ENCODE data around the gene SLC30A4.

Gene SLC30A4

DNA sequence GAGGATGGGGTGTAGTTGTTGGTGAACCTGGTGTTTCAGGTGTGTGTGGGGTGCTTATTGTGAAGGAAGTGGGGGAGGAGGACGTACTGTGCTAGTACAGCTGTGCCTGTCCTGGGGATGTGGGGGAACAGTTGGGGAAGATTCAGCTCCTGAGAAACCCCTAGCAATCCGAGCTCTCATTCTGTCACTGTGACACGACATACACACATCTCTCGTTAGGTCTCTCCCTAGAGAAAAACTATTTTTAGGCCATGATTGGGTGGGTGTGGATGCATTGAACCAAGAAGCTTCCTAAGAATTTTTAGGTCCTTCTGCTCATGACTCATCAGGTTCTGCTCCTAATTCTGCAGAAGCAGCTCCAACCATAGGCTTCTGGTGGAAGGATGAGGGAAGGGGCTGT, 54.3 kb downstream of the SLC30A4 start:
- no peak overlapping the region for H3K4me3 ChIP-seq (ENCODE audit: low read depth, low read length)
- TF ChIP-seq, protein P1, sequence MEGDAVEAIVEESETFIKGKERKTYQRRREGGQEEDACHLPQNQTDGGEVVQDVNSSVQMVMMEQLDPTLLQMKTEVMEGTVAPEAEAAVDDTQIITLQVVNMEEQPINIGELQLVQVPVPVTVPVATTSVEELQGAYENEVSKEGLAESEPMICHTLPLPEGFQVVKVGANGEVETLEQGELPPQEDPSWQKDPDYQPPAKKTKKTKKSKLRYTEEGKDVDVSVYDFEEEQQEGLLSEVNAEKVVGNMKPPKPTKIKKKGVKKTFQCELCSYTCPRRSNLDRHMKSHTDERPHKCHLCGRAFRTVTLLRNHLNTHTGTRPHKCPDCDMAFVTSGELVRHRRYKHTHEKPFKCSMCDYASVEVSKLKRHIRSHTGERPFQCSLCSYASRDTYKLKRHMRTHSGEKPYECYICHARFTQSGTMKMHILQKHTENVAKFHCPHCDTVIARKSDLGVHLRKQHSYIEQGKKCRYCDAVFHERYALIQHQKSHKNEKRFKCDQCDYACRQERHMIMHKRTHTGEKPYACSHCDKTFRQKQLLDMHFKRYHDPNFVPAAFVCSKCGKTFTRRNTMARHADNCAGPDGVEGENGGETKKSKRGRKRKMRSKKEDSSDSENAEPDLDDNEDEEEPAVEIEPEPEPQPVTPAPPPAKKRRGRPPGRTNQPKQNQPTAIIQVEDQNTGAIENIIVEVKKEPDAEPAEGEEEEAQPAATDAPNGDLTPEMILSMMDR (IDR thresholded peaks at IDR 0.05; ENCODE audit: low read depth, low read length) = no peak

DNA sequence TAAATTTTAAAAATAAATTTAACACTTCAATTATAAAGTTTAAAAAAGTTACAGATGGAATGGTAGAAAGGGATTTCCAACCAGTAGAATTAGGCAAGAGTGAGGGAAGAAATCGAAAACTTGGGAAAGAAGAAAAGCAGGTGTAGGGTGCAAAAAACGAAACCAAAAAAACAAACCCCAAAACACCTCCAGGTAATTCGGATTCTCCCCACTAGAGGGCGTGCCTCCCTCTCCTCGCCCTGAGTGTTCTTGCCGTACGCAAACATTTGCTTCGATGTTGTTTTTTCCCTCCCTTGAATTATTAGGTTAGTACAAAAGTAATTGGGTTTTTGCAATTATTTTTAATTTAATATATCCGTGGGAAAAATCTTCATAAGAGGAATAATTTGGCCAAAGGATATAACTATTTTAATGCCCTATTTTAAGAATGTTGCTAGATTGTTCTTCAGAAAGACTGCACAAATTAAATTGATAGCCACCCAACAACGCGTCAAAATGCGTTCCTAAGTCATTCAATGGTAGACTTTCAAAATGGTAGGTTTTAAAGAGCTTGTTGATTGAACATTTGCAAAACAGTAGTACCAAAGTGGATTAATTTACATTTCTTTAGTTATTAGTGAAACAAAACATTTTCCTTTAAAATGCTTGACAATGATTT, 63.7 kb downstream of the SLC30A4 start:
- H3K4me3 ChIP-seq (ENCODE audit: low read depth, low read length) = peak overlapping the region; percentile 59
- TF ChIP-seq, protein P1 (IDR thresholded peaks at IDR 0.05; ENCODE audit: low read depth, low read length) = peak; percentile 81

DNA sequence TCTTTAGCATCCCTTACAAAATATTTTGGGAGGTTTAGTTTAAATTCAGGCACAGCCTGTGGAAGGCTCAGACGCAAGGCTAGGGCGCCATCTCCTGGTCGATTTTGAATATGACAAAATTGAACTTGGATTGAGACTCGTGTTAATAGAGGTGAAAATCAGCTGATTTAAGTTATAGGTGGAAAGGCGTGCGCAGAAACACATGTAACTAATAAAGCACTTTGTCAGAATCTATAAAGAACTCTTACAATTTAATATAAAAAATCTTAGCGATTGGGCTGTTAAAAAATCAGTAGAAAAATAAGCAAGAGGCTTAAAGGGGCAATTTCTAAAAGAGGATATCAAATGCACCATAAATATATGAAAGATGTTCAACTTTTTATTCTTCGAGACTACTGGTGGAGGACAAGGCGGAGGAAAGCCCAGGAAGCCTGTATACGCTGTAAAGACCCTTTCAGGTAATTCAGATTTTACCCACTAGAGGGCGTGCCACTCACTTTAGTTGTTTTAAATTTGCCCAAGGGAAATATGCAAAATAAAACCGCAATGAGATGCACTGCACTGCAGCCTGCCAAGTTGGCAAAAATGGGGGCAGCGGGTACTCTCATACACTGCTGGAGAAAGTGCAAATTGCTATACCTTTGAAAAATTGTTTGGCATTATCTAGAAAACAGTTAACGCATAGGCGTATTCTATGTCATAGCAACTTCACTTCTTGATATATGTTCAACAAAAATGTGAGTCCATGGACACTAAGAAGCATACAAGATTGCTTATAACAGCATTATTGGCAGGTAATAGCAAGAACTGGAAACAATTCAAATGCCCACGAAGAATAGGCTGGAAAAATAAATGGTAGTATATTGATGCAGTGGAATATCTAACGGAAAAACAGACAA, 64.7 kb downstream of the SLC30A4 start:
- peak overlapping the region; percentile 59 for H3K4me3 ChIP-seq (ENCODE audit: low read depth, low read length)
- TF ChIP-seq, protein P1 (IDR thresholded peaks at IDR 0.05; ENCODE audit: low read depth, low read length) = peak; percentile 50

DNA sequence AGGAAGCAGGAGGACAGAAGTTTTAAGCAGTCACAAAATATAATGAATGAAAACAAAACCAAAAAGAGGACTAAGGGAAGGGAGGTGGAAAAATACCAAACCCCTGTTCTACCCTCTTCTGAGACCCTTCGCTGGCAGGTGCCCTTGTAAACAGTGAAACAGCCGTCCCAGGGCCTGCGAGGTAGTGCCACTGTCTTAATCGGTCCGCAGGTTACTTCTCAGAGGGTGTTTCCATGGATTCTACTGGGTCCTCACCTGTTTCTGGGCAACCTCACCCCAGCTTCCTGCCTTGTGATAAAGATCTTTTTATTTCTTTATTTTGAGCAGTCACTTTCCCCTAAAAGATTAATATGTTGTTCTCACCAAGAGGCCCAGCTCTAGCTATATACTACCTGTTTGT, 65.3 kb downstream of the SLC30A4 start:
- no peak overlapping the region for H3K4me3 ChIP-seq (ENCODE audit: low read depth, low read length)
- TF ChIP-seq, protein P1 (IDR thresholded peaks at IDR 0.05; ENCODE audit: low read depth, low read length) = no peak

DNA sequence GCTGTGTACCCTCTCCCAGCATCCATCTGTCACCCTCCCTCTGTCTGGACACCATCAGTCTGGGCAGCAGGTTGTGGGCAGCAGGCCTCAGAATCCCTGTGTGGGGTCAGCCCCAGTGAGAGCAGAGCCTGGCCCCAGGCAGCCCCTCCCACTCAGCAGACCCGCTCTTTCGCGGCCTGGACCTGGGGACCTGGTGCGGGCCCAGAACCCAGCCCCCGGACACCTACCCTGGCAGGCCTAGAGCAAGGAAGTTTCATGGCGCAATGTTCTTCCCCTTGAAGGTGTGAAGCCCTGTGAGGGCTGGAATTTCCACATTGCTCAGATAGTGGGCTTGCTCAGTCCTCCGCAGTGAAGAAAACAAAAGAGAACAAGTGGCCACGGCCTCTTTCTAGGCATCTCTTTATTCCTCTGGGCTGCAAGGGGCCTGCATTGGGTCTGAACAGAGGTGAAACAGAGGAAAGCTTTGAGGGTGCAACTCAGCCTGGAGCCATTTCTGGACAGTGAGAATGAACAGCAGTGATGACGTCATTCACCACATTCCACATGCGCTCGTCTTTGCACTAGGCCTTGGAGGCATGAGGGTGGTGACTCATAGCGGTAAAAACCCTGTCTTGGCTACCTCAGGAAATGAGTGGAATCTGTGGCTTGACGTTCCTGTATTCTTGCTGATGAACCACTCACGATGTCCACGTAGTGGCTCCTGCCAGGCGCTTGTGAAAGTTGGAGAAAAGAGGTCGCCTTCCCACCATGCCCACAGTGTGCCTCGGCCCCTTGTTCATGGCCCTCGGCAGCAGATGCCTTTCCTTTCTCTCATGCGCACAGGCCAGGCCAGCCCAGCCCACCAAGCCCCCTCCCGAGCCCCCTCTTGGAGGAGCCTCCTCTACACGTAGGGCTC, 66.1 kb downstream of the SLC30A4 start:
- TF ChIP-seq, protein P1 (IDR thresholded peaks at IDR 0.05; ENCODE audit: low read depth, low read length) = no peak
- H3K4me3 ChIP-seq (ENCODE audit: low read depth, low read length) = no peak overlapping the region

DNA sequence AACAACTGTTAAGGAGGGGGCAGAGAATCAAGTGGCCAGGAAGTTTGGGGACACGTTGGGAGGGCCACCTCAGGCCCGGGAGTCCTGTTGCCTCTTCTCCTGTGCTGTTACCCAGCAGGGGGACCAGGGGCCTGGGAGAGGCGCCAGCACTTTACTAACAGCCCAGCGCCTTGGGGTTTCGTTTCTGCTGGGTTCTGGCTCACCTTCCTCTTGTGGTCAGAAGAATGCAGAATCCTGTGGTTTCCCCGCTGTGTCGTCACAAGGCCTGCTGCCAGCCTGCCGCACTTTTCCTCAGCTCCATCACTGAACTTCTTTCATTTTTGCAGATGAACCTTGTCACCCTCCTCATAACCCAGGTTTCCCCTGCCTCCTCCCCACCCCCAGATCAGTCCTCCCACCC, 67.7 kb downstream of the SLC30A4 start:
- H3K4me3 ChIP-seq (ENCODE audit: low read depth, low read length) = no peak overlapping the region
- TF ChIP-seq, protein P1 (IDR thresholded peaks at IDR 0.05; ENCODE audit: low read depth, low read length) = no peak
